ENCODE data around the gene NTN3.

DNA sequence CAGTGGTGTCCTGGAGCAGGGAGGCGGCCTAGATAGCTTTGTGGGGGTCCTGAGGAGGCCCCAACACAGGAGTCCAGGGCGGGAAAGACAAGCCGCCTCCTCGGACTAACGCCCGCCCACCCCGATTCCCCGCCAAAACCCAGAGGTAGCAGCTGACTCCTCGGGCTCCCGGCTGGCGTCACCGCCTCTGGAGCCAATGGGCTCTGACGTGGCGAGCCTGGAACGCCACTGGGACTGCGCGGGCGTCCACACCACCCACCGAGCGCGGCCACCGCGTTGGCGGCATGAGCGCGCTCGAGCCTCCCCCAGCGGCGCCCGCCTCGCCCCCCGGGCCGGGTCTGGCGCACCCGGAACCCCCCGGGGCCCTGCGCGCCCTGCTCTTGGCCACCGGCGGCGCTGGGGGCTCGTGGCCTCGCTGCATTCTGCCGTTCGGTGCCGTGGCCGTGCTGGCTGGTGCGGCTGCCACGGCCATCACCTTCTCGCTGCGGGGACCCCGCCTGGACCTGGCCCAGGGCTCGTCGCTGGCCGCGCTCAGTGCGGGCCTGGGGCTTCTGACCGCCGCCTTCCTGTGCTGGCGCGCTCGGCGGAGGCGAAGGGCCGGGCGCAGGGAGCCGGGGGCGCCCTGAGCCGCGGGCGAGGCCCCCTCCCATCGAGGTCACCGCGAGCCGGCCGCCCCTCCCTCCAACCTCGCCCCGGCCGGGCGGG is 3.4 kb upstream of the NTN3 start:
- TF ChIP-seq POLR2A (IDR thresholded peaks at IDR 0.05) (no peak), CTCF (IDR thresholded peaks at IDR 0.05 in 8 of 11, conservative IDR thresholded peaks at IDR 0.05 in 3 of 11) (no peak), POLR2AphosphoS5 (IDR thresholded peaks at IDR 0.05) (peak in 1 of 3 donors; percentile 54)
